ENCODE measurements around the gene CMIP.

- no peak for TF ChIP-seq CTCF (IDR thresholded peaks at IDR 0.05; ENCODE audit: insufficient read depth, low read length, poor library complexity, severe bottlenecking)
- no peak for TF ChIP-seq EZH2phosphoT487 (conservative IDR thresholded peaks at IDR 0.05; ENCODE audit: low read length)
These were observed 274.0 kb downstream of the CMIP start for GRCh38 chr16:81718637-81719036.
